Parathyroid adenoma (tissue), 2 donors: ENCODE results near the gene C8G.
A peak's percentile ranks its signal among the peaks of the same experiment; 100 is the strongest.

ENCODE experiments used
- H2AFZ ChIP-seq: fragments of 300-600 bp; sonication (generic); one replicate; pipeline ENCODE4 v1.7.0; 2017; ENCODE audit warnings: antibody characterized with exemption, mild to moderate bottlenecking
- H3K27ac ChIP-seq: fragments of 300-600 bp; sonication (generic); one replicate; pipeline ENCODE4 v1.7.0; 2017
- H3K27me3 ChIP-seq: fragments of 300-600 bp; sonication (generic); one replicate; pipeline ENCODE4 v1.7.0; 2017; ENCODE audit warnings: low read length; ENCODE audit not compliant: control insufficient read depth, insufficient read depth
- H3K36me3 ChIP-seq: fragments of 300-600 bp; sonication (generic); one replicate; pipeline ENCODE4 v1.7.0; 2017; ENCODE audit warnings: low read length; ENCODE audit not compliant: control insufficient read depth, insufficient read depth
- H3K4me1 ChIP-seq: fragments of 300-600 bp; sonication (generic); one replicate; pipeline ENCODE4 v1.7.0; 2017; ENCODE audit warnings: control low read depth
- H3K4me2 ChIP-seq: fragments of 300-600 bp; sonication (generic); one replicate; pipeline ENCODE4 v1.7.0; 2017; ENCODE audit warnings: low read length
- H3K4me3 ChIP-seq: fragments of 300-600 bp; sonication (generic); one replicate; pipeline ENCODE4 v1.7.0; 2017; ENCODE audit warnings: low read depth, low read length
- H3K79me2 ChIP-seq: fragments of 300-600 bp; sonication (generic); one replicate; pipeline ENCODE4 v1.7.0; 2017; ENCODE audit warnings: control low read depth
- H3K9ac ChIP-seq: fragments of 300-600 bp; sonication (generic); one replicate; pipeline ENCODE4 v1.7.0; 2017; ENCODE audit warnings: mild to moderate bottlenecking
- H3K9me3 ChIP-seq: fragments of 300-600 bp; sonication (generic); one replicate; pipeline ENCODE4 v1.7.0; 2017; ENCODE audit warnings: low read length; ENCODE audit not compliant: control insufficient read depth
- TF ChIP-seq, protein P1 (sequence below): fragments of 300-600 bp; sonication (generic); IDR thresholded peaks from one replicate; pipeline ENCODE4 v1.7.0; 2017; ENCODE audit warnings: antibody characterized with exemption, mild to moderate bottlenecking
- donor health status: primary hyperparathyroidism.

Gene C8G

DNA sequence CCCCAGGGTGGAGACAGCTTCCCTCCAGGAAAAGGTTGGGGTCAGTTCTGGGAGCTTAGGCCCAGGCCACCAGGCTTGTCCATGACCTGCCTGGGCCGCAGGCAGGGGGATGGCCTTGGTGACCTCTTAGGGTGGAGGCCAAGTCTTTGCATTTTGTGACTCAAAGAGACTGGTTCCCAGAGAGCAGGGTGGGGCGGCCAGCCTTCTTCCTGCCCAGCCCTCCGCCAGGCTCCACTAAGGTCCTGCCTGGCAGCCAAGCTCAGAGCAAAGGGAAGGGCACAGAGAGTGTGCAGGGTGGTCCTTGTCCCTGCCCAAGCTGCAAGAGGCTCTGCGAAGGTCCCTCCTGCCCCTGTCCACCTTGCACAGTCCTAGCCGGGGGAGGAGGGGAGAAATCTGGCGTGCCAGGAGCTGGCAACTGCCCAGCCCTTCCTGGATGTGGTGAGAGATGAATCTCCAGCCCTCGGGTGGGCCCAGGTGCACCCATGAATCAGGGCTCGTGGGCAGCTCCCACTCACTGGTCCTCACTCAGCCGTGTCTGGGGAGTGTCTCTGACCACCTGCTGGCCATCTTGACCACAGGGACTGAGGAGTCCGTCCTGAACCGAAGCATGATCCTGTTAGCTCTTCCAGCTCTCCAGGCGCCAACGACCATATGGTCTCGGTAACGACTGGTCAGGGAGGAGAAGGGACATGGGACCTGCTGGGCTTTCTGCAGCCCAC lies 29.9 kb downstream of the C8G start:
- no peaks in the 10 kb centered on the region for H3K4me1 ChIP-seq
- no peak overlapping the region for H3K27ac ChIP-seq
- H3K9ac ChIP-seq = no peak overlapping the region
- no peaks in the 10 kb centered on the region for H3K79me2 ChIP-seq
- no peaks in the 10 kb centered on the region for H3K36me3 ChIP-seq
- H3K9me3 ChIP-seq = no peaks in the 10 kb centered on the region
- H2AFZ ChIP-seq = no peak overlapping the region
- TF ChIP-seq, protein P1, sequence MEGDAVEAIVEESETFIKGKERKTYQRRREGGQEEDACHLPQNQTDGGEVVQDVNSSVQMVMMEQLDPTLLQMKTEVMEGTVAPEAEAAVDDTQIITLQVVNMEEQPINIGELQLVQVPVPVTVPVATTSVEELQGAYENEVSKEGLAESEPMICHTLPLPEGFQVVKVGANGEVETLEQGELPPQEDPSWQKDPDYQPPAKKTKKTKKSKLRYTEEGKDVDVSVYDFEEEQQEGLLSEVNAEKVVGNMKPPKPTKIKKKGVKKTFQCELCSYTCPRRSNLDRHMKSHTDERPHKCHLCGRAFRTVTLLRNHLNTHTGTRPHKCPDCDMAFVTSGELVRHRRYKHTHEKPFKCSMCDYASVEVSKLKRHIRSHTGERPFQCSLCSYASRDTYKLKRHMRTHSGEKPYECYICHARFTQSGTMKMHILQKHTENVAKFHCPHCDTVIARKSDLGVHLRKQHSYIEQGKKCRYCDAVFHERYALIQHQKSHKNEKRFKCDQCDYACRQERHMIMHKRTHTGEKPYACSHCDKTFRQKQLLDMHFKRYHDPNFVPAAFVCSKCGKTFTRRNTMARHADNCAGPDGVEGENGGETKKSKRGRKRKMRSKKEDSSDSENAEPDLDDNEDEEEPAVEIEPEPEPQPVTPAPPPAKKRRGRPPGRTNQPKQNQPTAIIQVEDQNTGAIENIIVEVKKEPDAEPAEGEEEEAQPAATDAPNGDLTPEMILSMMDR = no peak
- no peak overlapping the region for H3K4me3 ChIP-seq
- no peaks in the 10 kb centered on the region for H3K27me3 ChIP-seq
- H3K4me2 ChIP-seq = no peak overlapping the region

DNA sequence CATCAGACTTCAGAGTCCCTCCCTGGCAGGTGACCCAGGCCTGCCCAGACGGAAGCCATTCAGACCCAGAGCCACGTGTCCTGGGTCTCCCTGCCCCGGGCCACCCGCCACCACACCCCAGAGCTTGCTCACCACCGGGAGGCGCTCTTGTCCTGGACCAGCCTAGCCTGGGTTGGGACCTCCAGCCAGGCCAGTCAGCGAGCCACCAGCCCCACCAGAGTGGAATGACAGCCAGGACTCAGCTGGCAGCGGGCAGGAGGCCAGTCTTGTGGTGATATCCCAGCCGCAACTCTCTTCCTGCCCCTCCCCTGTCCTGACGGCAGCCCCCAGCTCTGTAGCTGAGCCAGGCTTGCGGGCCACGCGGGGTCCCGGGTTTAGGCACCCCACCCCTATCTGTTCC lies 30.6 kb downstream of the C8G start:
- H3K4me1 ChIP-seq = no peaks in the 10 kb centered on the region
- no peak overlapping the region for H2AFZ ChIP-seq
- TF ChIP-seq, protein P1 = no peak
- no peaks in the 10 kb centered on the region for H3K36me3 ChIP-seq
- H3K9ac ChIP-seq = no peak overlapping the region
- no peaks in the 10 kb centered on the region for H3K27me3 ChIP-seq
- no peaks in the 10 kb centered on the region for H3K79me2 ChIP-seq
- no peak overlapping the region for H3K4me2 ChIP-seq
- no peak overlapping the region for H3K4me3 ChIP-seq
- H3K9me3 ChIP-seq = no peaks in the 10 kb centered on the region
- H3K27ac ChIP-seq = no peak overlapping the region

DNA sequence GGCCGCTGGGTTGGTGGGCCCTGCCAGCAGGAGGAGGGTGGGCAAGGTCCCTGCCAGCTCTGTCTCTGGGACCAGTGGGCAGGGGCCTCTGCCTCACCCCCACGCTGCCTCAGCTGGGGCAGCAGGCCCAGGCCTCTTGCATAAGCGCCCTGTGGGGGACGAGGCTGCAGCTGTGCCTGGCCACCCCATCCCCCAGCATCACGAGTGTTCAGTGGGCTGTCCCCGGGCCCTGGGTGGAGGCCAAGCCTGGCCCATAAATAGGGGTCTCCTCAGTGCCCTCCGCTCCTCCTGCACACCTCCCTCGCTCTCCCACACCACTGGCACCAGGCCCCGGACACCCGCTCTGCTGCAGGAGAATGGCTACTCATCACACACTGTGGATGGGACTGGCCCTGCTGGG lies 32.2 kb downstream of the C8G start, which contains the start of gene PTGDS:
PTGDS (plus strand) TSS at position 282 of the 400 bp plus-strand sequence; CDS start at position 357, 75 bp downstream.
- H3K4me2 ChIP-seq = peak within 1 kb of the TSS; percentile 51
- no peak within 1 kb of the TSS for H3K27ac ChIP-seq
- no peaks in the 10 kb centered on the region for H3K79me2 ChIP-seq
- H3K9ac ChIP-seq = no peak within 1 kb of the TSS
- H3K36me3 ChIP-seq = no peaks in the 10 kb centered on the region
- H3K27me3 ChIP-seq = no peaks in the 10 kb centered on the region
- TF ChIP-seq, protein P1 = no peak
- H3K9me3 ChIP-seq = no peaks in the 10 kb centered on the region
- H2AFZ ChIP-seq = peak within 1 kb of the TSS; percentile 56
- H3K4me3 ChIP-seq = no peak within 1 kb of the TSS
- H3K4me1 ChIP-seq = no peaks in the 10 kb centered on the region

DNA sequence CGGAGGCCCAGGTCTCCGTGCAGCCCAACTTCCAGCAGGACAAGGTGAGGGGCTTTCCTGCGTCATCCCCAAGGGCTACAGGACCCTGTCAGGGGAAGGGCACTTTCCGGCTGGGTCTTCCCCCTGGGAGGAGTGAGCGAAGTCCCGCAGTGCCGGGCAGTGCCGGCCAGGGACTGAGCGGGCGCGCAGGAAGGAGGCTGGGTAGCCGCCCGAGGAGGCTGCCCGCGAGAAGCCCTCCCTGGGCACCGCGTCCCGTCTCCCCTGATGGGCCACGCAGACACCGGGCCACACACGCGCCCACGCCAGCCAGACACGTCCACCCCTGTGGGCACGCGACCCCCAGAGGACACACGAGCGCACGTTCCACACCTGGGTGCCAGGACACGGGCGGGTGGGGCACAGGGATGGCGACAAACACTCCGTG lies 32.6 kb downstream of the C8G start:
- no peaks in the 10 kb centered on the region for H3K27me3 ChIP-seq
- no peaks in the 10 kb centered on the region for H3K36me3 ChIP-seq
- H3K4me1 ChIP-seq = no peaks in the 10 kb centered on the region
- no peak overlapping the region for H3K4me3 ChIP-seq
- H3K9me3 ChIP-seq = no peaks in the 10 kb centered on the region
- H3K79me2 ChIP-seq = no peaks in the 10 kb centered on the region
- TF ChIP-seq, protein P1 = no peak
- no peak overlapping the region for H3K27ac ChIP-seq
- H2AFZ ChIP-seq = peak overlapping the region; percentile 56
- H3K4me2 ChIP-seq = peak overlapping the region; percentile 51
- H3K9ac ChIP-seq = no peak overlapping the region
